ENCODE measurements around the gene TSPAN32.

The TSPAN32 gene

GRCh38 chr11:2304506-2305139, 2.8 kb downstream of the TSPAN32 start:
- no peak for DNase-seq (ENCODE audit: low read depth in 3 of 3)

- DNase-seq (ENCODE audit: low read depth in 3 of 3) = peak; percentile 61 to 91 (median 79)
Observed at GRCh38 chr11:2305140-2305778, 3.4 kb downstream of the TSPAN32 start.

- no peak for DNase-seq (ENCODE audit: low read depth in 3 of 3)
Observed at GRCh38 chr11:2305788-2306451, 4.1 kb downstream of the TSPAN32 start.

GRCh38 chr11:2306452-2306823, 4.6 kb downstream of the TSPAN32 start:
- DNase-seq (ENCODE audit: low read depth in 3 of 3) = no peak

- DNase-seq (ENCODE audit: low read depth in 3 of 3) = no peak
Observed at GRCh38 chr11:2306877-2307500, 5.2 kb downstream of the TSPAN32 start.

- no peak for DNase-seq (ENCODE audit: low read depth in 3 of 3)
Observed at GRCh38 chr11:2307501-2308331, 5.9 kb downstream of the TSPAN32 start.

- no peak for DNase-seq (ENCODE audit: low read depth in 3 of 3)
Observed at GRCh38 chr11:2308713-2309112, 6.9 kb downstream of the TSPAN32 start.

- DNase-seq (ENCODE audit: low read depth in 3 of 3) = no peak
Observed at GRCh38 chr11:2309251-2310072, 7.6 kb downstream of the TSPAN32 start.

- no peak for DNase-seq (ENCODE audit: low read depth in 3 of 3)
Observed at GRCh38 chr11:2310073-2310785, 8.4 kb downstream of the TSPAN32 start.

- no peak for DNase-seq (ENCODE audit: low read depth in 3 of 3)
Observed at GRCh38 chr11:2310786-2311352, 9.1 kb downstream of the TSPAN32 start.

- no peak for DNase-seq (ENCODE audit: low read depth in 3 of 3)
Observed at GRCh38 chr11:2311353-2312133, 9.7 kb downstream of the TSPAN32 start.

GRCh38 chr11:2312232-2313042, 10.6 kb downstream of the TSPAN32 start:
- no peak for DNase-seq (ENCODE audit: low read depth in 3 of 3)

- DNase-seq (ENCODE audit: low read depth in 3 of 3) = no peak
Observed at GRCh38 chr11:2313051-2313951, 11.5 kb downstream of the TSPAN32 start.

- no peak for DNase-seq (ENCODE audit: low read depth in 3 of 3)
Observed at GRCh38 chr11:2314136-2314524, 12.3 kb downstream of the TSPAN32 start.

GRCh38 chr11:2314525-2315394, 12.9 kb downstream of the TSPAN32 start:
- no peak for DNase-seq (ENCODE audit: low read depth in 3 of 3)
